Motor neuron (in vitro differentiated cells): ENCODE measurements around the gene BOK. TPM values are rescaled to one million over a fixed set of nuclear protein-coding genes. Genes with fewer than 3 reads are reported as not detected.
A peak's percentile ranks its signal among the peaks of the same experiment; 100 is the strongest.

Experiments used
- ATAC-seq, 8 experiments: fragments of 200-7000 bp; cut with Tn5 transposase; replicated peaks in 6 of 8; 2 replicates each; pipeline ENCODE4 v1.8.0; 2021; ENCODE audit warnings: mild to moderate bottlenecking in 8 of 8, moderate library complexity in 8 of 8
- H3K27ac ChIP-seq, 2 donors: fragments of 250-450 bp; sonication (Bioruptor Pico); 2 replicates each; pipeline ENCODE4 v1.9.0; 2021; ENCODE audit warnings: antibody characterized with exemption in 2 of 2, mild to moderate bottlenecking in 2 of 2, moderate library complexity in 1 of 2
- H3K4me1 ChIP-seq, 2 donors: fragments of 250-450 bp; sonication (Bioruptor Pico); replicated peaks in 1 of 2; 2 replicates each; pipeline ENCODE4 v1.6.1; 2021; ENCODE audit warnings: antibody characterized with exemption in 2 of 2, mild to moderate bottlenecking in 2 of 2, moderate library complexity in 1 of 2
- H3K4me3 ChIP-seq, 5 donors: fragments of 250-450 bp; sonication (Bioruptor Pico); 2 replicates each; pipeline ENCODE4 v1.9.0; 2021; ENCODE audit warnings: antibody characterized with exemption in 5 of 5, mild to moderate bottlenecking in 5 of 5, moderate library complexity in 4 of 5
- WGBS, 10 experiments: fragments of 450-650 bp; shearing (Covaris generic); methylation state at CpG; one replicate each; pipeline ENCODE4 v1.0.0; 2022; 5-methylcytosine and 5-hydroxymethylcytosine counted together
- in situ Hi-C, 9 experiments: fragments of 400-800 bp; cut with MboI; loops; one replicate each; pipeline ENCODE4 v1.15.0; 2021; ENCODE audit warnings: low sequenced_read_pairs in 9 of 9, low pct_unique_long_range_greater_than_20kb in 2 of 9; ENCODE audit not compliant: unreplicated experiment in 9 of 9
- total RNA-seq, 8 experiments: library from RNA; unstranded; fragments of 300-600 nt; gene quantifications; 2 replicates each; pipeline versions ENCODE4 v1.2.3 to v1.2.4, GENCODE V29; 2022

The BOK gene
- total RNA-seq, 8 experiments from 2014 or later = 1.00 to 17.3 (median 7.2) TPM

DNA sequence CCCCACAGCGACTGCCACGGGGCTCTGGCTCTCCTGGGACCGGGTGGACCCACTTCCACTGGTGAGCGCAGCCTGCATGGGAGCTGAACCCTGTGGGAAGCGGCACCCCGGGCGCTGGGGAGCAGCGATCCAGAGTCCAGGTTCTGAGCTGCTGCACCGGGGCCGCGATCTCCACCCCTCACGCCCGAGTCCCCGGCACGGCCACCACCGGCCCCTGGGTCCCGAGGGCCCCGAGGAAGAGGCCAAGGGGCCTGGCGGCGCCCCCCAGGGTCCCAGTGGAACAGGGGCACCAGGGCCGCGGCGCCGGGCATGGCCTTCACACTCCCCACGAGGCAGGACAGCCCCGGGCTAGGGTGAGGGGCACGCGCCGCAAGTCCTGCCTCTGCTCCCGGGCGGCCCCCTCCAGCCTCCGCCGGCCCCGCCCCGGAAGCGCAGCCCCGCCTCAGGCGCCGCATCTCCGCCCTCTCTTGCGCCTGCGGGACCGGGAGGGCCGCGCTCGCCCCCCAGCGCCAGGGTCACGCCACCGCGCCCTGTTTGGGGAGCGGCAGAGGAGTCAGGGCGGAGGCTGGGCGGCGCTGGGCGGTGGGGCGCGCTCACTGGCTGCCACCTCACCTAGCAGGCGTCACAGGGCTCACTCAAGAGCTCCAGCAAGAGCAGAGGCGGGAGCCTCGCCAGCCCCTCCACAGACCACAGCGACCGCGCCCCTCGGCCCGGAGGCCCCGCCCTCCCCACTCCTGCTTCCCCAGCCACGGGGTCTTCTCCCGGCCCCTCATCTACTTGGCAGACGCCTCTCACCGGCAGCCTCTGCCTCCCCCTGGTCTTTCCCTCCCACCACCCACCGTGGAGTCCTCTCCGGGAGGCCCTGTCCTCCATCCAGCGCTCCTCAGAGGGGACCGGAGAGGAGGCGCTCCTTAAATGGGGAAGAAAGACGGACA lies 51.6 kb downstream of the BOK start:
- in situ Hi-C loops = no loop called here
- ATAC-seq = peak; percentile 92 to 98 (median 95)
- peak overlapping the region; percentile 13 to 32 (median 29) for H3K4me3 ChIP-seq
- peaks cover 0 to 12% of the 10 kb centered on the region in 2 donors for H3K4me1 ChIP-seq
- WGBS, 10 experiments = 10 to 40% (median 28%) methylated on average over 3 to 10 of the region's 76 CpGs; no CpG with 5 or more reads in 6 of the 10 experiments
- peak overlapping the region in 1 of 2 donors; percentile 19 for H3K27ac ChIP-seq

GRCh38 chr2:241611062-241611461 lies 52.5 kb downstream of the BOK start:
- Histone ChIP-seq H3K4me3 (no peak overlapping the region), H3K4me1 (peaks cover 0 to 12% of the 10 kb centered on the region in 2 donors), H3K27ac (no peak overlapping the region)
- ATAC-seq = no peak
- in situ Hi-C loops = no loop called here
- 100% methylated on average over 1 of the region's 13 CpGs; no CpG with 5 or more reads in 8 of the 10 experiments for WGBS, 10 experiments

GRCh38 chr2:241612156-241613016 lies 53.8 kb downstream of the BOK start:
- H3K4me1 ChIP-seq = peaks cover 0 to 12% of the 10 kb centered on the region in 2 donors
- ATAC-seq = peak in 1 of 8 experiments; percentile 5
- in situ Hi-C loops = no loop called here
- H3K4me3 ChIP-seq = no peak overlapping the region
- no peak overlapping the region for H3K27ac ChIP-seq
- 27 to 96% (median 90%) methylated on average over 6 to 16 of the region's 20 CpGs for WGBS, 10 experiments

GRCh38 chr2:241613017-241613780 lies 54.7 kb downstream of the BOK start:
- H3K27ac ChIP-seq = no peak overlapping the region
- no peak for ATAC-seq
- H3K4me3 ChIP-seq = no peak overlapping the region
- 0 to 70% (median 58%) methylated on average over 1 to 14 of the region's 15 CpGs; no CpG with 5 or more reads in 1 of the 10 experiments for WGBS, 10 experiments
- peaks cover 0 to 12% of the 10 kb centered on the region in 2 donors for H3K4me1 ChIP-seq
- in situ Hi-C loops = no loop called here

GRCh38 chr2:241615041-241615440 lies 56.5 kb downstream of the BOK start:
- no peak overlapping the region for H3K27ac ChIP-seq
- 47 to 85% (median 78%) methylated on average over 2 to 9 of the region's 11 CpGs; no CpG with 5 or more reads in 2 of the 10 experiments for WGBS, 10 experiments
- H3K4me3 ChIP-seq = no peak overlapping the region
- no peaks in the 10 kb centered on the region for H3K4me1 ChIP-seq
- ATAC-seq = no peak
- in situ Hi-C loops = no loop called here

GRCh38 chr2:241615522-241616052 lies 57.0 kb downstream of the BOK start:
- 67 to 96% (median 91%) methylated on average over 1 to 9 of the region's 16 CpGs; no CpG with 5 or more reads in 5 of the 10 experiments for WGBS, 10 experiments
- H3K4me1 ChIP-seq = no peaks in the 10 kb centered on the region
- H3K27ac ChIP-seq = no peak overlapping the region
- ATAC-seq = no peak
- in situ Hi-C loops = no loop called here
- no peak overlapping the region for H3K4me3 ChIP-seq

DNA sequence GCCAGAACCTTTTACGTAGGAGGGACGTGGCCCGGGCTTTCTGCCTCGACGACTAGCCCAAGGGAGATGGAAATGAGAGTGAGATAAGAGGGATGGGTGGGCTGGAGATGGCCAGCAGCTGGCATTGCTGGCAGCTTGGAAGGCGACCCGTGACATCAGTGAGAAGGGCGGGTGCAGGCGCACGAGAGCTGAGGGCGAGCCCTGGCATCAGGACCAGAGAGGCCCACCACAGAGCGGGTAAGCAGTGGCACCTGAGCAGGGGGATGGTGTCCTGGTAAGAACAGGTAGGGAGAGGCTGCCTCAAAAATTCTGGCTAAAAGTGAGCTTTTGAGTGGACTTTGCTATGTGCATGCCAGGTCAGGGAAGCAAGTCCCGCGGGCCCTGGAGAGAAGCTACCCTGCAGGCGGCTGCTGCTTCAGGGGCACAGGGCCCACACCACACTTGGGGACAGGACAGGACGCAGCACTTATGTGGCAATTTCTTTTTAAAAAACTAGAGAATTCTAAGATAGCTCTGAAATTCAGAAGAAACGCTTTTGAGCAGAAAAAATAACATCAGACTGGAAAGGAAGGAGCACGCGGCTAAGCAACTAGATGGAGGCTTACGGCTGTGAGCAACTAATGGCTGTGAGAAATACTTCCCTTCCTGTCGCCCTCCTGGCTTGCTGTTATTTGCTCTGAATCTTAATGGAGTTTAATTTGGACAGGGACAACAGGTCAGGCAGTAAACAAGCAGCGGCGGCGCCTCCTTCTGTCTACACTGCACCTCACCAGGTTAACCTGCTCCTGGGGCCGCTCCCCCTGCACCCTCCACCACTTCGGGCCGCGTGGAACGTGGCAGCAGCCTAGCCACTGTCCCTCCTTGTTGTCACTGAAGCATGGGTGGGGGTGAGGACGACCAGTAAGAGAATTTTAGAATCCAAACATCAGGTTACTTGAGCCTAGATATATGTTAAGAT lies 57.9 kb downstream of the BOK start:
- in situ Hi-C loops = no loop called here
- no peak overlapping the region for H3K4me3 ChIP-seq
- H3K4me1 ChIP-seq = no peaks in the 10 kb centered on the region
- no peak overlapping the region for H3K27ac ChIP-seq
- ATAC-seq = no peak
- WGBS, 10 experiments = 50 to 95% (median 91%) methylated on average over 1 to 24 of the region's 30 CpGs; no CpG with 5 or more reads in 1 of the 10 experiments

DNA sequence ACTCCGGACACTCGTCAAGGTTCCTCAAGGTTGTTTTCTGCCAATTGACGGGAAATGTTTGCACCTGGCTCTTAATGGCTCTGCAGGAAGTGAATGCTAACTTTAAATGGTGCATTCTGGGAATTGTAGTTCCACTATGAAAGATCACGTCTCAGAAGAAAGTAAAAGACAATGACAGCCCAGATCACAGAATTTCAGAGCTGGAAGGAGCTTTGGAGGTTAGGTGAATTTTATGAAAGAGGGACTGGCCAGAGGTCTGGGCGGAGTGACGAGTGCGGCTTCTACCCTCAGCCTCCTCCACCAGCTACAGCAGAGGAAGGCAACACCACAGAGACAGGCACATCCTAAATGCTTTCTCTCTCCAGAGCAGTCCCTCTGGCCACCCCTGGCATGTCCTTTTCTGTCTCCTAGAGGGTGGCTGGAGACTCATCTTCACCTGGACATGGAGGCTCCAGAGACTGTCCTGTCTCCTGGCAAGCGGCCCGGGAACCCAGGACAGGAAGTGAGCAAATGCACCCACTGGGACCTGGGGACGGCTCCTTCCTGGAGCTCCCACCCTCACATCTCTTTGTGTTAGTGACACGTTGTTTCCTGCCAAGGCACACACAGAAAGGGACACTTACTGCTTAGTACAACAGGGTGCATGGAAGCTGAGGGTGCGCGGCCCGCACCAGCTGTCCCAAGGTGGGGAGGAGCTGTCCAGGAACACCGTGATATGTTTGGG lies 59.0 kb downstream of the BOK start:
- no peak overlapping the region for H3K27ac ChIP-seq
- no peak for ATAC-seq
- 57 to 96% (median 81%) methylated on average over 3 to 10 of the region's 15 CpGs; no CpG with 5 or more reads in 2 of the 10 experiments for WGBS, 10 experiments

DNA sequence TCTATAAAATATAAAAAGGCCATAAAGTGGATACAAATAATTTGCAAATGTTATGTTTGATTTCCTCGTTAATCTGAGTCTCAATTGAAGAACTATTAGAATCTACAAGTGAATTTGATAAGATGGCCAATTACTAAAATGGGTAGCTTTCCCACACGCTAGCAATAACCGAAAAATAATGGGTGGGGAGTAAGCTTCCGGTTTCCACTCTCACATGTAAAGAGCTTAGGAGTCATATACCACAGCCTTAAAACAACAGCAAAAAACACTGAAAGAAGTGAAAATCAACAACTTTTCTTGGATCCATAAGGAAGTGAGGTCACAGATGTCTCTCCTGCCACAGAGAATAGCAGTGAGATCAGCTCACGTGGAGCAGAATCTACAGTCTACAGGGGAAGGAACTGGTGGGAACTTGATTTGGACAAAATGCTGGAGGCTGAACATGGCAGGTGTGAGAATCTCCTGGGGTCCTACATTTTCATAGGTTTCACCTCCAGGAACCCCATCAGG lies 59.8 kb downstream of the BOK start:
- no peak overlapping the region for H3K4me3 ChIP-seq
- H3K27ac ChIP-seq = no peak overlapping the region
- no peak for ATAC-seq
- WGBS, 10 experiments = 80 to 100% (median 96%) methylated on average over 1 to 5 of the region's 5 CpGs; no CpG with 5 or more reads in 1 of the 10 experiments
- no peaks in the 10 kb centered on the region for H3K4me1 ChIP-seq
- in situ Hi-C loops = no loop called here

More for the DNA sequence above, 59.0 kb downstream of the BOK start:
- Histone ChIP-seq H3K4me3 (no peak overlapping the region), H3K4me1 (no peaks in the 10 kb centered on the region)
- in situ Hi-C loops = no loop called here

- H3K27ac ChIP-seq = no peak overlapping the region
- H3K4me1 ChIP-seq = no peaks in the 10 kb centered on the region
- ATAC-seq = peak in 1 of 8 experiments; percentile 85
- no peak overlapping the region for H3K4me3 ChIP-seq
- in situ Hi-C loops = no loop called here
- 77 to 100% (median 97%) methylated on average over 1 to 7 of the region's 11 CpGs; no CpG with 5 or more reads in 4 of the 10 experiments for WGBS, 10 experiments
These were observed 60.3 kb downstream of the BOK start for GRCh38 chr2:241618829-241619228.
